GM23248 (cell line): Measurements from ENCODE around the gene PYGM. TPM values are rescaled to one million over a fixed set of nuclear protein-coding genes. Genes with fewer than 3 reads are reported as not detected.

ENCODE experiments used
- DNase-seq: peaks from one replicate; pipeline ENCODE4 v3.0.0-alpha.2; 2015
- H2AFZ ChIP-seq: fragments of 200-600 bp; sonication (generic); 2 replicates; pipeline ENCODE4 v1.6.1; 2016; ENCODE audit warnings: antibody characterized with exemption
- H3F3A ChIP-seq: fragments of 200-600 bp; sonication (generic); 2 replicates; pipeline ENCODE4 v1.6.1; 2016; ENCODE audit warnings: mild to moderate bottlenecking, antibody characterized with exemption, mixed run types; ENCODE audit not compliant: insufficient read depth
- H3K27ac ChIP-seq: fragments of 200-600 bp; sonication (generic); 2 replicates; pipeline ENCODE4 v1.5.1; 2016; ENCODE audit warnings: mild to moderate bottlenecking
- H3K27me3 ChIP-seq: fragments of 200-600 bp; sonication (generic); replicated peaks from 2 replicates; pipeline ENCODE4 v1.6.1; 2016; ENCODE audit warnings: mild to moderate bottlenecking; ENCODE audit not compliant: insufficient read depth
- H3K36me3 ChIP-seq: fragments of 200-600 bp; sonication (generic); 2 replicates; pipeline ENCODE4 v1.6.1; 2016; ENCODE audit warnings: low read depth, mild to moderate bottlenecking
- H3K4me1 ChIP-seq: fragments of 200-600 bp; sonication (generic); 2 replicates; pipeline ENCODE4 v1.6.1; 2016; ENCODE audit warnings: mild to moderate bottlenecking; ENCODE audit not compliant: insufficient read depth
- H3K4me2 ChIP-seq: fragments of 200-600 bp; sonication (generic); one replicate; pipeline ENCODE4 v1.6.1; 2016; ENCODE audit warnings: mild to moderate bottlenecking; ENCODE audit not compliant: unreplicated experiment
- H3K4me3 ChIP-seq: fragments of 200-600 bp; sonication (generic); 2 replicates; pipeline ENCODE4 v1.5.1; 2016; ENCODE audit warnings: mild to moderate bottlenecking
- H3K79me2 ChIP-seq: fragments of 200-600 bp; sonication (generic); 2 replicates; pipeline ENCODE4 v1.6.1; 2016; ENCODE audit warnings: mild to moderate bottlenecking; ENCODE audit not compliant: insufficient read depth
- H3K9ac ChIP-seq: fragments of 200-600 bp; sonication (generic); 2 replicates; pipeline ENCODE4 v1.6.1; 2016; ENCODE audit warnings: mild to moderate bottlenecking
- H3K9me2 ChIP-seq: fragments of 200-600 bp; sonication (generic); 2 replicates; pipeline ENCODE4 v1.6.1; 2016; ENCODE audit warnings: mixed run types, mild to moderate bottlenecking, moderate library complexity; ENCODE audit not compliant: insufficient read depth
- H3K9me3 ChIP-seq: fragments of 200-600 bp; sonication (generic); one replicate; pipeline ENCODE4 v1.6.1; 2017; ENCODE audit warnings: low read depth
- H4K20me1 ChIP-seq: fragments of 200-600 bp; sonication (generic); 2 replicates; pipeline ENCODE4 v1.6.0; 2016; ENCODE audit not compliant: insufficient read depth
- EZH2 ChIP-seq: fragments of 200-600 bp; sonication (generic); IDR thresholded peaks from 2 replicates; pipeline ENCODE4 v1.6.1; 2018; ENCODE audit warnings: antibody characterized with exemption, mild to moderate bottlenecking; ENCODE audit not compliant: insufficient read depth, poor library complexity, severe bottlenecking
- EZH2phosphoT487 ChIP-seq: fragments of 200-600 bp; sonication (generic); IDR thresholded peaks from 2 replicates; pipeline ENCODE4 v1.6.1; 2018; ENCODE audit warnings: antibody characterized with exemption, moderate library complexity, mild to moderate bottlenecking, low read depth; ENCODE audit not compliant: insufficient read depth
- WGBS, 2 experiments: methylation state at CpG; one replicate each; pipeline ENCODE4 v1.1.6; 2015 to 2017; ENCODE audit warnings: low lambda C conversion rate in 2 of 2, low coverage in 1 of 2; ENCODE audit errors: missing lambda C conversion rate in 2 of 2; 5-methylcytosine and 5-hydroxymethylcytosine counted together
- in situ Hi-C: fragments of 300-500 bp; cut with MboI; formaldehyde crosslinking; loops from 2 replicates; pipeline ENCODE4 v1.15.0; 2020
- polyA plus RNA-seq: library from polyadenylated mRNA; unstranded; fragments of >200 nt; fragmentation: Nextera tagmentation; extraction: Ambion mirVana; gene quantifications from 2 replicates; pipeline ENCODE4 v1.2.1, GENCODE V29; 2016
- total RNA-seq: library from RNA; depleted of rRNA; stranded (reverse); fragments of >200 nt; shearing (Covaris generic); gene quantifications from 2 replicates; pipeline ENCODE4 v1.2.3, GENCODE V29; 2014

PYGM gene
- total and polyA plus RNA-seq, 2 experiments from 2014 or later = not detected

DNA sequence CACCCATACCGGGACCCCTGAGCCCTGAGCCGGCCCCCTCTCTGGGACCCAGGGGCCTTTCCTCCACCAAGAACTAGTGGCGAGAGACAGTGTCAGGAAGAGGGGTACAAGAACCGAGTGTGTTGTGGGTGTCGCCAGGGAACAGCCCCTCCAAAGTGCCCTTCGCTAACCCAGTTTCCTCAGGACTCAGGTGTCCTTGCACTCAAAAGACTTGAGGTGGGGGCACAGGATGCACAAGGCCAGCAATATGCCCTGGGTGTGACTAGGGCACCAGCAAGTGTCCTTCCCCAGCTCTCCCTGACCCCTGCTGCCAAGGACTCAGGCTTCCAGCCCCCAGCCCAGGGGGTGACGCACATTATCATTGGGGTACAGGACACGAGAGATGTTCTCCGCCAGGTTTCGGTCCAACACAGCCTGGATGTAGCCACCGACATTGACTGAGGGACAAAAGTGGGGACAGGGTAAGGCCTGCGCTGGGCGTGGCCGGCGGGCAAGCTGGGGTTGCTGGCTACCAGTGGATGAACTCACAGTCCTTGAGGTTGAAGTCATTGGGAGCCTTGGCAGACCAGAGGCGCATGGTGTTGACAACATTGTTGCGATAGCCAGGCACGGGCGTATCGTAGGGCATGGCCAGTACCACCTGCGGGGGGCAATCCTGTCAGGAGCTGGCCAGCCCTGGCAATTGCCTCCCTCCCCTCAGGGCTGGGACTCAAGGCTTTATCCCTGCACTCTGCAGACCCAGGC is 4.7 kb downstream of the PYGM start:
- no peak overlapping the region for H2AFZ ChIP-seq
- DNase-seq = no peak

DNA sequence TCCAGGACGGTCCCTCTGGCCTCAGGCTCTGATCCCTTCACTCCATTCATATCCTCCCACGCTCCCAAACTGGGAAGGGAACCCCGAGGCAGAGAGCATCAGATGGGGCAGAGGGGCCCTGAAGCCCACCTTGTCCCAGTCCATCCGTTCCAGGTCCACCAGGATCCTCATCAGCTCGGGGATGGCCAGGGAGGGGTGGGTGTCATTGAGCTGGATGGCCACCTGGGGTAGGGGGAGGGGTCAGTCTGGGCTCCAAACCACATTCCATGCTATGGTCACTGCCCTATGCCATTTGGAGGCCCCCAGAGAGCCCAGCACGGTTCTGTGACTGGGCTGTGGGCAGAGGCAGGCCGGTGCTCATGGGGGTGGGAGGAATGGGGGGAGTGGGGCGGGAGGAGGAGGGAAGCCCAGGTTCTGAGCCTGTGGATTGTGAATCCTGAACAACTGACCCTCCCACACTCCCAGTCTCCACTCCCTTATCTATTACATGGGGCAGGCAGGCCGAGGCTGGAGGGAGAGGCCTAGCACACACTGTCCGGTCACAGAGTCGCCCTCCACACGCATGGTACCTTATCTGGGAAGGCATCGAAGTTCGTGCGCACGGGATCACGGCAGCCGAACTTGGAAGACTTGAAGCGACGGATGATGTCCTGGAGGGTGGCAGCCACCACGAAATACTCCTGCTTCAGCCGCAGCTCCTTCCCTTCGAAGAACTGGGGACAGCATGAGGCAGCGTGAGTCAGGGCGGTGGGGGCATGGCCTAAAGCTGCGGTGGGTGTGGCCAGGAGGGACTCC is 5.5 kb downstream of the PYGM start:
- no peaks in the 10 kb centered on the region for H3K36me3 ChIP-seq
- no peaks in the 10 kb centered on the region for H3K9me2 ChIP-seq
- no peaks in the 10 kb centered on the region for H3K27me3 ChIP-seq
- in situ Hi-C loops = no loop called here
- no peak for DNase-seq
- H3K9ac ChIP-seq = no peak overlapping the region
- TF ChIP-seq EZH2phosphoT487 = no peak
- TF ChIP-seq EZH2 = no peak
- H3F3A ChIP-seq = no peaks in the 10 kb centered on the region
- H3K79me2 ChIP-seq = no peaks in the 10 kb centered on the region
- WGBS, 2 experiments = 86 to 89% methylated on average over 22 to 26 of the region's 26 CpGs
- H3K4me2 ChIP-seq = no peak overlapping the region
- H2AFZ ChIP-seq = no peak overlapping the region
- no peak overlapping the region for H3K27ac ChIP-seq
- H4K20me1 ChIP-seq = no peaks in the 10 kb centered on the region
- no peaks in the 10 kb centered on the region for H3K9me3 ChIP-seq
- H3K4me1 ChIP-seq = no peaks in the 10 kb centered on the region
- H3K4me3 ChIP-seq = no peak overlapping the region

More for the DNA sequence above, 4.7 kb downstream of the PYGM start:
- no peaks in the 10 kb centered on the region for H3K9me3 ChIP-seq
- no peak overlapping the region for H3K4me2 ChIP-seq
- H3K4me3 ChIP-seq = no peak overlapping the region
- H3K79me2 ChIP-seq = no peaks in the 10 kb centered on the region
- in situ Hi-C loops = no loop called here
- TF ChIP-seq EZH2 = no peak
- TF ChIP-seq EZH2phosphoT487 = no peak
- no peaks in the 10 kb centered on the region for H3F3A ChIP-seq
- no peaks in the 10 kb centered on the region for H3K36me3 ChIP-seq
- no peaks in the 10 kb centered on the region for H3K27me3 ChIP-seq
- no peak overlapping the region for H3K9ac ChIP-seq
- no peak overlapping the region for H3K27ac ChIP-seq
- H3K9me2 ChIP-seq = no peaks in the 10 kb centered on the region
- 89 to 90% methylated on average over 21 of the region's 21 CpGs for WGBS, 2 experiments
- H3K4me1 ChIP-seq = no peaks in the 10 kb centered on the region
- H4K20me1 ChIP-seq = no peaks in the 10 kb centered on the region

DNA sequence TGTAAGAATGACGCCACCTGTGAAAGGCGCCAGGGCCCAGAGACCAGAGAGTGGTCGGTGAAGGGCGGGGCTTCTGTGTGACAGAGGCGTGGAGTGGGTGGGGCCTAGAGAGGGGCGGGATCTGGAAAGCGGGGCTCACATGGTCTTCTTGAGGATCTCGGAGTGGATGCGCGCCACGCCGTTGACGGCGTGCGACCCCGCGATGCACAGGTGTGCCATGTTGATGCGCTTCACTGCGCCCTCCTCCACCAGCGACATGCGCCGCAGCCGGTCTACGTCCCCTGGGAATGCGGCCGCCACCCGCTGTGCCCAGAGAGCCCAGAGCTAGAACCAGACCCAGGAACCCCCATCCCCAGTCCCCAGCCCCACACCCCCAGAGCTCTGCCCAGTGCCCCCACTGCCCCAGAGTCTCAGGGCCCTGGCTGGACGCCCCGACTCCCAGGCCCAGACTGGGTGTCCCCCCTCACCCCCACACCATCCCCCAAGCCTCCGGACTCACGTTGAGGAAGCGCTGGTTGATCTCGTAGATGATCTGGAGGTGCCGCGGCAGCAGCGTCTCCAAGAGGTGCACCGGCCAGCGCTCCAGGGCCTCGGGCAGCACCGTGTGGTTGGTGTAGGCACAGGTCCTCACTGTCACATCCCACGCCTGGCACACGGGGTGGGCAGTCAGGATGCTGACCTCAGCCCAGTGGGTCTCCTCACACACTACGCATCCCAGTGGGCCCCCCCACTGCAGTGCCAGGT is 6.2 kb downstream of the PYGM start:
- Histone ChIP-seq H3K4me3 (no peak overlapping the region), H3K27ac (no peak overlapping the region), H4K20me1 (no peaks in the 10 kb centered on the region), H3K9me2 (no peaks in the 10 kb centered on the region), H3K4me1 (peaks cover 4% of the 10 kb centered on the region; the same call in 1 of the 2 replicates), H3F3A (peaks cover 5% of the 10 kb centered on the region), H2AFZ (no peak overlapping the region), H3K27me3 (no peaks in the 10 kb centered on the region), H3K36me3 (no peaks in the 10 kb centered on the region), H3K79me2 (no peaks in the 10 kb centered on the region), H3K4me2 (no peak overlapping the region), H3K9ac (no peak overlapping the region), H3K9me3 (no peaks in the 10 kb centered on the region)
- in situ Hi-C loops = no loop called here
- TF ChIP-seq EZH2 (no peak), EZH2phosphoT487 (no peak)
- DNase-seq = no peak
- WGBS, 2 experiments = 90% methylated on average over 21 to 43 of the region's 43 CpGs

DNA sequence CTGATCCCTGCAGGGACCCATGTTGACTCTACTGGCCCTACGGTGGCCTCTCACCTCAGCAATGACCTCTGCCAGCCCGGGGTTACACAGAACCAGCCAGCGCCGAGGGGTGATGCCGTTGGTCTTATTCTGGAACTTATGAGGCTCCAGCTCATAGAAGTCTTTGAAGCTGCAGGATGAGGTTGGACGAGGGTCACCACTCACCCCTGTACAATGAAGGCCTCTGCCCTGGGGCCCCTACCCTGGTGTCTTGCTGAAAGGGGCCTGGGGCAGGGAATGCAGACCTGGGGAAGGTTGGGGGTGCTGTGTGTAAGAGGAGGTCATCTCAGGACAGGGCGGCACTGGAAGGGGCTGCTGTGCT is 6.8 kb downstream of the PYGM start:
- Histone ChIP-seq H4K20me1 (no peaks in the 10 kb centered on the region), H3K27me3 (no peaks in the 10 kb centered on the region), H3K27ac (no peak overlapping the region), H3K4me3 (no peak overlapping the region), H3K79me2 (no peaks in the 10 kb centered on the region), H3F3A (peaks cover 11% of the 10 kb centered on the region), H2AFZ (no peak overlapping the region), H3K9me3 (no peaks in the 10 kb centered on the region), H3K4me1 (peaks cover 9% of the 10 kb centered on the region), H3K36me3 (no peaks in the 10 kb centered on the region), H3K9me2 (no peaks in the 10 kb centered on the region), H3K4me2 (no peak overlapping the region), H3K9ac (no peak overlapping the region)
- TF ChIP-seq EZH2phosphoT487 (no peak), EZH2 (no peak)
- in situ Hi-C loops = no loop called here
- no peak for DNase-seq
- 93 to 95% methylated on average over 7 of the region's 7 CpGs for WGBS, 2 experiments
